GM21619 (cell line): ENCODE results near the gene BTG1.
A peak's percentile ranks its signal among the peaks of the same experiment; 100 is the strongest.

ENCODE experiments used
- ATAC-seq: cut with Tn5 transposase; IDR thresholded peaks from one replicate; pipeline ENCODE4 v1.9.1; 2021; ENCODE audit not compliant: unreplicated experiment

The BTG1 gene

DNA sequence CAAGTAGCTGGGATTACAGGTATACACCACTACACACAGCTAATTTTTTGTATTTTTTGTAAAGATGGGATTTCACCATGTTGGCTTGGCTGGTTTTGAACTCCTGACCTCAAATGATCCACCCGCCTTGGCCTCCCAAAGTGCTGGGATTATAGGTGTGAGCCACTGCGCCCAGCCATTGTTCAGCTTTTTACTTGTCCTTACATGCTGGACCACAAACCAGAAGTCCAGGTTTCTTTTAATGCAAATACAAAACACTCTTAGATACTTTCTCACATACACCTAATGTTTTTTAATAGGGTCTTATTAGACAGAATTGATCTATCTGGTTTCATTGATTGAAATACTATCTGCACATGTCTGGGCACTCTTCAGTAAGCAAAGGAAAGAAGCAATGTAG is 40.5 kb downstream of the BTG1 start:
- ATAC-seq: no peak

DNA sequence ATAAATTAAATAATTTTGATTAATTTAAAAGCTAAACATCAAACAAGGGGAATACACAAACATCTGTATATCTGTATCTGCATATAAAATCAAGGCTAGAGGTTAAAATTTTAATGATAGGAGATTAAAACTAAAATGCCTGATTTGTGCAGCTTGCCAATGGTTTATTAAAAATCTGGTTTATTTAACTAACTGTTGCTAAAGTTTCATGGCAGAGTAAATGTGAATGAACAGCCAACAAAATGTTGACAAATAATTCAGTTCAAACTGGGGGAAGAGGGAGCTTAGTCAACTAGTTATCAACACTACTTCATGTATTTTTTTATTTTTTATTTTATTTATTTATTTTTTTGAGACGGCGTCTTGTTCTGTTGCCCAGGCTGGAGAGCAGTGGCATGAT is 43.0 kb downstream of the BTG1 start:
- no peak for ATAC-seq

DNA sequence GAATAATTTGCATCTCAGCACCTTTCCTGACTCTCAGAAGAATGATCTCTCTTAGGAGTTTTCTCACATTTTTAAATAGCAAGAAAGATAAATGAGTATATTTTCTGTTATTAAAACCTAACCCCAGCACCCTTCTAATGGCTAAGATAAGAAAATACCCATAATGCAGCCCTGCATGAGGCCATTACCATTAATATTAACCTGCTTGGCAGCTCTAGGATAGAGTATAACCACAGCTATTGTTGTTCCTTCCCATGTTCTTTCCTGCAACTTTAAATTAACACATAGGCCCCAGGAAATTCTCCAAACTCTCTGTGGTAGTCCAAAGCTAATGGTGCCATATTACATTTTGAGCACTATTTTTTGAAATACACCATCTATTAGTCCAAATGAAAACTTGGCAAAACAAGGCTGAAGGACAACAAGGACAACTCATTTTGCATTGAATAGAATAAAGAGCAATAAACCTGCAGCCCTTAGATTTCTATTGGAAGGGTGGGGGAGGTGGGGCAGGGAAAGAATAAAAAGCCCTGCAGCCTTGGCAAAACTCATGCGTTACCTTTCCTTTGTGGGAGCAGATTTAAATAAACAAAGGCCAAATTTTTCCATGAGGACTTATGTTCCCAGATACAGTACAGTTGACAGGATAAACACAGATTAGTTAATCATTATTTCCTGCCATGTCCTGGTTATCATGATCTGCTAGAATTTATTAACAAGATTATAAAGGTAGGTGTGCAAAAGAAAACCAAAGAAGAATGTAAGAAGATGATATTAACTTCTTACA is 46.9 kb downstream of the BTG1 start:
- ATAC-seq: no peak

DNA sequence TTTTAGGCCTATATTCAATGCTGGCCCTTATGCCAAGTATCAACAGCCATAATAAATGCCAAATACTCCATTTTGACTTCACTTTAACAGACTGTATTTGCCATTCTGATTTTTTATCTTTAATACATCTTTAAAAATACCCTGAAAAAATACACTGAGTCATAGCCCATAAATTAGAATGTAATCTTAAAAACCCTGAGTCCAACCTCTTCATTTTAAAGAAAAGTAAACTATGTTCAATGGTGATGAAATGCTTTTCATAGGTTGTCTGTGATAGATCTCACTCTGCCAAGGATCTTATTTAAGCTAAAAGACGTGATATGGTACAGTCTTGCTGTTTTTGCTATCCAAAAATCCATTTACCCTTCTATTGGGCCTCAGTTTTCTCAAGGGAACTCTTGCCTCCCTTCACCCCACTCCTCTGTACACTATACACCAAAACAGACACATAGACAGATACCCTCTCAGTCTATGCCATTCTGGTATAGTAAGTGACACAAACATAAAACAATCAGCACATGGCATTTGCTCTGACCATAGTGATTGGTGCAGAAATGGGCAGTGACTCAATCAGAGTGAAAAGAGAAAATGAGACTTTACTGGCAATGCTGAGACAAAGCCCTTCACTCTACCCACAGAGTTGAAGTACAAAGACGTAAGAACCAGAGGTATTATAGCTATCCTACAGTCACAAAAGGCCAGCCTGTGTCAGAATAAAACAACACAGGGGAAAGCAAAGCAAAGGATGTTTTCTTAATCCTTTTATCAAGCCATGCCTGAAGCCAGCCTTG is 49.1 kb downstream of the BTG1 start:
- ATAC-seq: no peak

DNA sequence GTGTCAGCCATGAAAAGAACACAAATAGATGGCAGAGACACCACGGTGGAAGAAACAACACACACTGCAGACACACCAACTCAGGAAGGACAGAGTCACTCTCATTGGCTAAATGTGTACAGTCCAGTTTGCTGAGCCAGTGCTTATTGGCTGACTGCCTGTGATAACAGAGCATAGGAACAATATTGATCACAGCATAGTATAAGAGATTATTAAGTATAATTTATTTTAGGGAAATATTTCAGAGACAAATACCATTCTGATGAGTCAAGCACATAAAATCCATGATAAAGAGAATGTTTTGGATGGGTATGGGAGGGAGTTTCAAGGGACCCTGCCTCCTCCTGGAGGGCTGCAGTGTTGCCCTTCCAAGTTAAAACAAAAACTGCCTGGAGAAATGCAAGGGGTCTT is 50.9 kb downstream of the BTG1 start:
- peak; percentile 40 for ATAC-seq

DNA sequence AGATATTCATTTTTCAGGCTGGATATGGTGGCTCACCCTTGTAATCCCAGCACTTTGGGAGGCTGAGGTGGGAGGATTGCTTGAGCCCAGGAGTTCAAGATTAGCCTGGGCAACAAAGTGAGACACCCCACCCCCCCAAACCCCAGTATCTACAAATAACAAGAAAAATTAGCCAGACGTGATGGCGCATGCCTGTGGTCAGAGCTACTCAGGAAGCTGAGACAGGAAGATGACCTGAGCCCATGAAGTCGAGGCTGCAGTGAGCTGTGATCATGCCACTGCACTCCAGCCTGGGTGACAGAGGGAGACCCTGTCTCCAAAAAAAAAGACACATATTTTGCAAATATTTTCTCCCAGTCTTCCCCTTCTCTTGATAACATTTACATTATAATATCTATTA is 51.3 kb downstream of the BTG1 start:
- peak; percentile 73 for ATAC-seq
